IgD-negative memory B cell (primary cell): Measurements from ENCODE around the gene ABHD17C. TPM values are rescaled to one million over a fixed set of nuclear protein-coding genes. Genes with fewer than 3 reads are reported as not detected.
A peak's percentile ranks its signal among the peaks of the same experiment; 100 is the strongest.
"Not testable (repeated sequence)": the region's sequence is repeated elsewhere in the genome, so short reads cannot be mapped to it uniquely, and the experiment has no call there.

ENCODE experiments used
- H3K27ac Mint-ChIP-seq, 3 donors: one replicate each; pipeline ENCODE4 v1.8.0; 2020 to 2022; ENCODE audit warnings: mild to moderate bottlenecking in 3 of 3, mixed read lengths in 3 of 3, moderate library complexity in 1 of 3
- H3K27me3 Mint-ChIP-seq: one replicate; pipeline ENCODE4 v1.8.0; 2021; ENCODE audit warnings: mixed read lengths
- H3K36me3 Mint-ChIP-seq: one replicate; pipeline ENCODE4 v1.8.0; 2020; ENCODE audit warnings: mild to moderate bottlenecking, mixed read lengths
- H3K4me1 Mint-ChIP-seq, 3 donors: one replicate each; pipeline ENCODE4 v1.8.0; 2020 to 2022; ENCODE audit warnings: mixed read lengths in 3 of 3, mild to moderate bottlenecking in 1 of 3
- H3K4me3 Mint-ChIP-seq, 4 donors: one replicate each; pipeline ENCODE4 v1.8.0; 2020 to 2022; ENCODE audit warnings: mild to moderate bottlenecking in 4 of 4, mixed read lengths in 4 of 4, moderate library complexity in 3 of 4
- H3K9me3 Mint-ChIP-seq, 3 donors: one replicate each; pipeline ENCODE4 v1.8.0; 2020 to 2021; ENCODE audit warnings: mixed read lengths in 3 of 3, mild to moderate bottlenecking in 1 of 3
- polyA plus RNA-seq: library from polyadenylated mRNA; unstranded; fragments of 300-500 nt; fragmentation: Illumina TruSeq; gene quantifications from one replicate; pipeline ENCODE4 v1.2.3, GENCODE V29; 2021

Gene ABHD17C
- polyA plus RNA-seq, 1 donor from 2014 or later = 0.11 TPM

GRCh38 chr15:80753161-80753560 is 58.1 kb downstream of the ABHD17C start:
- no peak overlapping the region for H3K4me3 Mint-ChIP-seq
- no peak overlapping the region for H3K27ac Mint-ChIP-seq
- H3K36me3 Mint-ChIP-seq = peaks cover 4% of the 10 kb centered on the region
- H3K27me3 Mint-ChIP-seq = peaks cover 7% of the 10 kb centered on the region
- peaks cover 0 to 2% (median 0%) of the 10 kb centered on the region in 3 donors for H3K4me1 Mint-ChIP-seq
- peaks cover 0 to 2% (median 0%) of the 10 kb centered on the region in 3 donors for H3K9me3 Mint-ChIP-seq

- H3K27ac Mint-ChIP-seq = no peak overlapping the region
Observed at GRCh38 chr15:80754014-80754413, 58.9 kb downstream of the ABHD17C start.

DNA sequence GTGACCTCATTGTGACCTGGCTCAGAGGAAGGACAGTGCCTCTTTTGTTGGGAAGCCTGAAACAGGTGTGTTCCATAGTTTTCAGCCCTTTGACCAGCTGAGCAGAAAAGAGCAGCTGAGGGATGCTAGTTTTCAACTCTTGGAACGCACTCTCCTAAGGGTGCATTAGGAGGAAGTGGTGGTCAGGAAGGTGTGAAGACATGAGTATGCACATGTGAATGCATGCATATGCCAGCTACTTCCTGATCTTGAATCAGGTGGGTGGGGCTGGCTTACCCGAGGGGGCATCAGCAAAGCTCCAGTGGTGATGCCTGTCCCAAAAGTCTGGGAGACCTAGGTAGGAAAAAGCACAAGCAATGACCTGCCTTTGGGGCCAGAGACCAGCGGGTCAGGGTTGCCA is 60.8 kb downstream of the ABHD17C start:
- H3K4me1 Mint-ChIP-seq = peaks cover 0 to 2% (median 0%) of the 10 kb centered on the region in 3 donors
- no peak overlapping the region for H3K4me3 Mint-ChIP-seq
- no peak overlapping the region for H3K27ac Mint-ChIP-seq
- H3K27me3 Mint-ChIP-seq = peaks cover 7% of the 10 kb centered on the region
- H3K9me3 Mint-ChIP-seq = no peaks in the 10 kb centered on the region
- no peaks in the 10 kb centered on the region for H3K36me3 Mint-ChIP-seq

More at GRCh38 chr15:80754014-80754413, 58.9 kb downstream of the ABHD17C start:
- peaks cover 0 to 2% (median 0%) of the 10 kb centered on the region in 3 donors for H3K9me3 Mint-ChIP-seq
- H3K4me3 Mint-ChIP-seq = no peak overlapping the region
- H3K4me1 Mint-ChIP-seq = peaks cover 0 to 2% (median 0%) of the 10 kb centered on the region in 3 donors
- H3K36me3 Mint-ChIP-seq = peaks cover 4% of the 10 kb centered on the region
- peaks cover 4% of the 10 kb centered on the region for H3K27me3 Mint-ChIP-seq

GRCh38 chr15:80758130-80758745 is 63.1 kb downstream of the ABHD17C start:
- H3K4me3 Mint-ChIP-seq = no peak overlapping the region
- no peaks in the 10 kb centered on the region for H3K36me3 Mint-ChIP-seq
- peaks cover 7% of the 10 kb centered on the region for H3K27me3 Mint-ChIP-seq
- H3K27ac Mint-ChIP-seq = no peak overlapping the region
- peaks cover 0 to 2% (median 0%) of the 10 kb centered on the region in 3 donors for H3K4me1 Mint-ChIP-seq
- peaks cover 0 to 4% (median 0%) of the 10 kb centered on the region in 3 donors for H3K9me3 Mint-ChIP-seq

DNA sequence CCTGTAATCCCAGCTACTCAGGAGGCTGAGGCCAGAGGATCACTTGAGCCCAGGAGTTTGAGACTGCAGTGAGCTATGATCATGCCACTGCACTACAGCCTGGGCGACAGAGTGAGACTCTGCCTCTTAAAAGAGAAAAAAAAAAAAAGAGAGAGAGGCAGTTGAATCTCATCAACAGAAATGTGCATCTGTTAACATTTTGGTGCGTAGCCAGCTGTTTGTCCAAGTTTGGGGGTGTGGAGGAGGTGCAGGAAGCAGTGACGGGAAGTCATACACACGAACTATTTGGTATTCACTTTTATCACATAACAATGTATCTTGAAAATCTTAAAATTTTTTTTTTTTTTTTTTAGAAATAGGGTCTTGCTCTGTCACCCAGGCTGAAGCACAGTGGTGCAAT is 65.8 kb downstream of the ABHD17C start:
- H3K9me3 Mint-ChIP-seq = peaks cover 0 to 4% (median 0%) of the 10 kb centered on the region in 3 donors

DNA sequence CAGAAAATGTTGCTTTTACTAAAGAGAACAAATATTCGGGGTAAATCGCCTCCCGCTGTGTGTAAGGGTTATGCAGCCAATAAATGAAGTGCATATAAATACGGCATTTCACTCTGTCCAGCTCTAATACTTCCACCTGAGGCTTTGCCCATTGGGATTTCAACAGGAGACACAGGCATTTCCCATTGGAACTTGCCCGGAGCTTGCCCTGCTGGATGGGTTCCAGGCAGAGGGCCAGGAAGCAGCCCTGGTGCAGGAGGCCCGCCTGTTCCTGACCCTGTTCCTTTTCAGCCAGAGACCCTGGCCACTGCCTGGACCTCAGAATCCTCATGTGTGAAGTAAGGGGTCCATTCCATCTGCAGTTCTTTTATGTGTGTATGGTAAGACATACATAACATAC is 66.6 kb downstream of the ABHD17C start:
- Mint-ChIP-seq H3K36me3 (no peaks in the 10 kb centered on the region), H3K27me3 (peaks cover 3% of the 10 kb centered on the region), H3K4me3 (no peak overlapping the region), H3K4me1 (no peaks in the 10 kb centered on the region), H3K27ac (no peak overlapping the region), H3K9me3 (peaks cover 0 to 4% (median 0%) of the 10 kb centered on the region in 3 donors)

More for the DNA sequence above, 65.8 kb downstream of the ABHD17C start:
- no peaks in the 10 kb centered on the region for H3K4me1 Mint-ChIP-seq
- H3K36me3 Mint-ChIP-seq = no peaks in the 10 kb centered on the region
- H3K27ac Mint-ChIP-seq = no peak overlapping the region
- peaks cover 3% of the 10 kb centered on the region for H3K27me3 Mint-ChIP-seq
- H3K4me3 Mint-ChIP-seq = no peak overlapping the region

DNA sequence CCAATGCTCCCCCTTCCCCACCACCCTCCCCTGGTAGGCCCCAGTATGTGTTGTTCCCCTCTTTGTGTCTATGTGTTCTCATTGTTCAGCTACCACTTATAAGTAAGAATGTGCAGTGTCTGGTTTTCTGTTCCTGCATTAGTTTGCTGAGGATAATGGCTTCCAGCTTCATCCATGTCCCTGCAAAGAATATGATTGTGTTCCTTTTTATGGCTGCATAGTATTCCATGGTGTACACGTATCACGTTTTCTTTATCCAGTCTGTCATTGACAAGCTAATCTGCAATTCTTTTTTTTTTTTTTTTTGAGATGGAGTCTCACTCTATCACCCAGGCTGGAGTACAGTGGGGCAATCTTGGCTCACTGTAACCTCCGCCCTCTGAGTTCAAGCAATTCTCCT is 68.1 kb downstream of the ABHD17C start:
- not testable (repeated sequence) for H3K36me3 Mint-ChIP-seq, H3K4me1 Mint-ChIP-seq, H3K9me3 Mint-ChIP-seq, H3K27me3 Mint-ChIP-seq, H3K4me3 Mint-ChIP-seq, H3K27ac Mint-ChIP-seq

DNA sequence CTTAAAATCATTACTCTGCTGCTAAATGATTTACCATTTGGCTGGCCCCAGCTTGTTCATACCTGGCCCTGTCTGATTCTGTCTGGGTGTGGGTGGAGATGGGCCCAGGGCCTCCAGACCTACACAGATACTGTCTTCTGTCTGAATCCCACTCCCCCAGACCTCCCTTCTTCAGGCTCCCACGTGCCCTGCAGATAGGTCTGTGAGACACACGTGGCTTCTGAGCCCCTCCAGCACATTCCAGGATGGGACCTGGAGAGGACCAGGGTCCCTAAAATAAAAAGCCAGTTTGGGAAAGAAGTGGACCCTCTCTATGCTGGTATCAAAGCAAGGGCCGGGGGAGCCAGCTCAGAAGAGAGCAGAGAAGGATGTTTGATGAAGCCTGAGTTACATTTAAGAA is 69.4 kb downstream of the ABHD17C start:
- H3K9me3 Mint-ChIP-seq = peaks cover 0 to 4% (median 0%) of the 10 kb centered on the region in 3 donors
- H3K27me3 Mint-ChIP-seq = peaks cover 1% of the 10 kb centered on the region

DNA sequence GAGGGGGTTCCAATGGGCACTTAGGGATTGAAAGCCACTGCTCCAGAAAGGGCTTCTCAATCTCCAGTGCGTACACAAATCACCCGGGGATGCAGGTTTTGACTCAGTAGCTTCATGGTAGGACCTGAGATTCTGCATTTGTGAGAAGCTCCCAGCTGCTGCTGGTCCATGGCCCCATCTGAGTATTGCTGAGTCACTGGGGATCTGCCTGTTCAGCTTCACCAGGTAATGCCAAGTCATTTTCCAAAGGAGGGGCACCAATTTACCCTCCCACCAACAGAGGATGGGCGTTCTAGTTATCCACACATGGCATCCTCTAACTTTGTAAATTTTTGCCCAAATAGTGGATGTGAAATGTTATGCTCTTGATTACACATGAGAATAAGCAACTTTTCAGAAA is 71.2 kb downstream of the ABHD17C start:
- H3K36me3 Mint-ChIP-seq = no peaks in the 10 kb centered on the region
- H3K27me3 Mint-ChIP-seq = peaks cover 4% of the 10 kb centered on the region
- H3K4me3 Mint-ChIP-seq = no peak overlapping the region
- peaks cover 0 to 4% (median 0%) of the 10 kb centered on the region in 3 donors for H3K9me3 Mint-ChIP-seq
- no peaks in the 10 kb centered on the region for H3K4me1 Mint-ChIP-seq
- H3K27ac Mint-ChIP-seq = no peak overlapping the region

More for the DNA sequence above, 69.4 kb downstream of the ABHD17C start:
- peak overlapping the region in 1 of 4 donors; percentile 48 for H3K4me3 Mint-ChIP-seq
- no peak overlapping the region for H3K27ac Mint-ChIP-seq
- H3K4me1 Mint-ChIP-seq = no peaks in the 10 kb centered on the region
- H3K36me3 Mint-ChIP-seq = no peaks in the 10 kb centered on the region

GRCh38 chr15:80768158-80768557 is 73.0 kb downstream of the ABHD17C start:
- no peaks in the 10 kb centered on the region for H3K9me3 Mint-ChIP-seq
- no peak overlapping the region for H3K4me3 Mint-ChIP-seq
- H3K36me3 Mint-ChIP-seq = no peaks in the 10 kb centered on the region
- H3K27ac Mint-ChIP-seq = no peak overlapping the region
- H3K27me3 Mint-ChIP-seq = peaks cover 6% of the 10 kb centered on the region
- no peaks in the 10 kb centered on the region for H3K4me1 Mint-ChIP-seq

GRCh38 chr15:80769153-80769828 is 74.2 kb downstream of the ABHD17C start:
- Mint-ChIP-seq H3K27me3 (peaks cover 6% of the 10 kb centered on the region), H3K27ac (no peak overlapping the region), H3K9me3 (no peaks in the 10 kb centered on the region), H3K36me3 (no peaks in the 10 kb centered on the region), H3K4me3 (no peak overlapping the region), H3K4me1 (no peaks in the 10 kb centered on the region)

DNA sequence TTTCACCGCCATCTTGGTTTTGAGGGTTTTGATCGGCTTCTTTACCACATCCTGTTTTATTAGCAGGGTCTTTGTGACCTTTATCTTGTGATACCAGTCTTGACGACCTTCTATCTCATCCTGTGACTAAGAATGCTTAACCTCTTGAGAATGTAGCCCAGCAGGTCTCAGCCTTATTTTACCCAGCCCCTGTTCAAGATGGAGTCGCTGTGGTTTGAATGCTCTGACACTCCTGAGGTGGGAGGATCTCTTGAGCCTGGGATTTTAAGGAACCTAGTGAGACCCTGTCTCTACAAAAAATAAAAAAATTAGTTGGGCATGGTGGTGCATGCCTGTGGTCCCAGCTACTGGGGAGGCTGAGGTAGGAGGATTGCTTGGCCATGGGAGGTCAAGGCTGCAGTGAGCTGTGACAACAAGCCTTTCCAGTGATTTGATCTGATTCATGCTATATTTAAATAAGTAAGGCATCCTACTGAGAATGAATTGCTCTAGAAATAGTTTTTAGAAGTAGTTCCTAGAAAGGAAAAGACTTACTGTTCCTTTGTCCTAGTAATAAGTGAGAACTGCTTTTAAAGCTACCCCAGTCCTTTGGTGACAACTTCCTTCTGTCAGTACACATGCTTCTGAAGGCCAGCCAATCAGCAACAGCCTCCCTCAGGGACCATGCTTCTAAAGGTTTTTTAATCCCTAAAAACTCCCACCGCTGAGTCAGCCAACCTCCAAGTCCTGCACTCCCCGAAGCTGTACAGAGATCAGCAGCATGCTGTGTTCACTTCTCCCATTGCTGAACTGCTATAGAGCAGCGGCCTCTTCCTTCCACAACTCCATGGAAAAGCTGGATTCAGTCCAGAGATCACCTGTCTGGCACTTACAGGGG is 75.0 kb downstream of the ABHD17C start:
- no peaks in the 10 kb centered on the region for H3K4me1 Mint-ChIP-seq
- no peaks in the 10 kb centered on the region for H3K9me3 Mint-ChIP-seq
- peaks cover 6% of the 10 kb centered on the region for H3K27me3 Mint-ChIP-seq
- H3K27ac Mint-ChIP-seq = no peak overlapping the region
- H3K36me3 Mint-ChIP-seq = no peaks in the 10 kb centered on the region
- H3K4me3 Mint-ChIP-seq = no peak overlapping the region

DNA sequence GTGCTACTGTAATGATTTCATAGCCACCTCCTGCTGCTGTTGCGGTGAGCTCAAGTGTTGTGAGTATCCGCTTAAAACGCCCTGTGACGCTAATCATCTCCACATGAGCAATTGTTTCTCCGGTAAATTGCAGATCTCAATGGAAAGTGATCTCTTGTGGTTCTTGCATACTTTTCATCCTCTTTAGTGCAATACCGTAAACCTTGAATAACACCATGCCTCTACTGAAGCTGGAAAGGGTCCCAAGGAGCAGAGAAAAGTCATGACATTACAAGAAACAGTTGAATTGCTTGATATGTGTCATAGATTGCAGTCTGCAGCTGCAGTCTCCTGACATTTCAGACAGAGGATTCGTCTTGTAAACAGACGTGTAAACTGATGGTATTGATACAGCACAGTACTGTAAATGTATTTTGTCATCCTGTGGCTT is 78.0 kb downstream of the ABHD17C start:
- Mint-ChIP-seq H3K4me1 (no peaks in the 10 kb centered on the region), H3K27me3 (peaks cover 20% of the 10 kb centered on the region), H3K4me3 (no peak overlapping the region), H3K9me3 (no peaks in the 10 kb centered on the region), H3K27ac (no peak overlapping the region), H3K36me3 (no peaks in the 10 kb centered on the region)

DNA sequence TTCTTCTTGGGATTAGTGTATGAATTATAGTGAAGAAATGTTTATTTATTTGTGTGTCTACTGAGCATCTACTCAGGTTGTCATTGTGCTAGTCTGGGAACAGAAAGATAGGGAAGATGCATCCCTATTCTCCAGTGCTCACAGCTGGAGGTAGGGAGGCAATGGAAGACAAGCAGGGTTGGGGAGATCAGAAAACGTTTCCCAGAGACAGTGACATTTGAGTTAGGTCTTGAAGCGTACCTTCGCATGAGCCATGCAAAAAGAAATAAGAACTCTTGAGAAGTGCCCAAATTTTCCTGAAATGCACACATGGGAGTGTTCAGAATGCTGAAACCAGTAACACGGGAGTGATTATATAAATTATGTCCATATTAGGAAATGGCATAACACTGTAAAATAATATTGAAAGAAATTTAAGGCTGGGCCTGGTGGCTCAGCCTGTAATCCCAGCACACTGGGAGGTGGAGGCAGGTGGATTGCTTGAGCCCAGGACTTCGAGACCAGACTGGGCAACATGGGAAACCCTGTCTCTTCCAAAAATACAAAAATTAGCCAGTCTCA is 78.8 kb downstream of the ABHD17C start:
- Mint-ChIP-seq H3K27me3 (peaks cover 23% of the 10 kb centered on the region), H3K27ac (no peak overlapping the region), H3K36me3 (no peaks in the 10 kb centered on the region), H3K4me1 (no peaks in the 10 kb centered on the region), H3K9me3 (no peaks in the 10 kb centered on the region), H3K4me3 (no peak overlapping the region)

GRCh38 chr15:80774486-80774885 is 79.4 kb downstream of the ABHD17C start:
- H3K36me3 Mint-ChIP-seq = no peaks in the 10 kb centered on the region
- no peak overlapping the region for H3K4me3 Mint-ChIP-seq
- H3K4me1 Mint-ChIP-seq = no peaks in the 10 kb centered on the region
- no peak overlapping the region for H3K27ac Mint-ChIP-seq
- peaks cover 23% of the 10 kb centered on the region for H3K27me3 Mint-ChIP-seq
- no peaks in the 10 kb centered on the region for H3K9me3 Mint-ChIP-seq
